ENCODE measurements around the gene BMP8A. TPM values are rescaled to one million over a fixed set of nuclear protein-coding genes. Genes with fewer than 3 reads are reported as not detected.
"Not testable (repeated sequence)": the region's sequence is repeated elsewhere in the genome, so short reads cannot be mapped to it uniquely, and the experiment has no call there.

The BMP8A gene
- polyA plus RNA-seq, 2 donors: not detected

DNA sequence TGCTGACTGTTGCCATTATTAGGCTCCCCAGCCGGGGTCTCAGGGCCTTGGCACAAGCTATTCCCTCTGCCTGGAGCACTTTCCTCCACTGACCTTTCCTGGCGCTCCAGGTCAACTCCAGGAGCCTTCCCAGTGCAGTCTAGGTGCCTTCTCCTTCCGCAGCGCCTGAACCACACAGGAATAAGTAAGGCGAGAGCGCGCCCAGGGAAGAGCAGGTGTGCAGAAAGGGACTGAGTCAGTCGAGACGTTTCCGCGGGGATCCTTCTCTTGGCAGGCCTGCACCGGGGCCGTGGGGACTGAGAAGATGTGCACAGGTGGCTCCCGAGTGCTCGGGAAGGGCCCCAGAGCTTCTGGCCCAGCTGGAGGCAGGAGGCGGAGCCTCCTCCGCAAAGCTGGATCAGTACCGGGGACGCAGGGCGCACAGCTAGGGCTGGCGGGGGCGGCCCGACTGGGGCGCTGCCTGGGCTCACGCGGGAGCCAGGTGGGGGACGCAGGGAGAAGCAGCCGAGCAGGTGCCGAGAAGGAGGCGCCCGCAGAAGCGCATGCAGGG is 765 bp upstream of the BMP8A start:
- Histone ChIP-seq H3K9me3 (ENCODE audit: control insufficient read depth in 2 of 2, insufficient read depth in 1 of 2, low read depth in 1 of 2, low read length in 1 of 2) (no peaks in the 10 kb centered on the region), H3K4me3 (ENCODE audit: low read depth in 1 of 2, low read length in 2 of 2) (peak overlapping the region; percentile 51), H3K27ac (ENCODE audit: low read depth in 2 of 2, low read length in 1 of 2) (no peak overlapping the region), H3K36me3 (ENCODE audit: control insufficient read depth in 2 of 2, insufficient read depth in 2 of 2, low read length in 1 of 2) (peaks cover 0 to under 1% of the 10 kb centered on the region in 2 donors), H3K27me3 (ENCODE audit: control insufficient read depth in 1 of 2, insufficient read depth in 2 of 2, low read length in 2 of 2) (peaks cover 0 to 4% of the 10 kb centered on the region in 2 donors), H3K4me1 (ENCODE audit: control insufficient read depth in 2 of 2, insufficient read depth in 2 of 2, low read length in 1 of 2) (peaks cover 0 to 6% of the 10 kb centered on the region in 2 donors)
- 8 to 16% methylated on average over 32 of the region's 32 CpGs for WGBS, 2 donors

GRCh38 chr1:39492118-39493042 is 944 bp downstream of the BMP8A start:
- not testable (repeated sequence) for H3K27me3 ChIP-seq (ENCODE audit: control insufficient read depth in 1 of 2, insufficient read depth in 2 of 2, low read length in 2 of 2); H3K36me3 ChIP-seq (ENCODE audit: control insufficient read depth in 2 of 2, insufficient read depth in 2 of 2, low read length in 1 of 2); H3K27ac ChIP-seq (ENCODE audit: low read depth in 2 of 2, low read length in 1 of 2); H3K4me1 ChIP-seq (ENCODE audit: control insufficient read depth in 2 of 2, insufficient read depth in 2 of 2, low read length in 1 of 2); H3K9me3 ChIP-seq (ENCODE audit: control insufficient read depth in 2 of 2, insufficient read depth in 1 of 2, low read depth in 1 of 2, low read length in 1 of 2)
- WGBS, 2 donors: 17 to 20% methylated on average over 64 to 67 of the region's 67 CpGs
- peak overlapping the region in 1 of 2 donors; percentile 51 for H3K4me3 ChIP-seq (ENCODE audit: low read depth in 1 of 2, low read length in 2 of 2)

DNA sequence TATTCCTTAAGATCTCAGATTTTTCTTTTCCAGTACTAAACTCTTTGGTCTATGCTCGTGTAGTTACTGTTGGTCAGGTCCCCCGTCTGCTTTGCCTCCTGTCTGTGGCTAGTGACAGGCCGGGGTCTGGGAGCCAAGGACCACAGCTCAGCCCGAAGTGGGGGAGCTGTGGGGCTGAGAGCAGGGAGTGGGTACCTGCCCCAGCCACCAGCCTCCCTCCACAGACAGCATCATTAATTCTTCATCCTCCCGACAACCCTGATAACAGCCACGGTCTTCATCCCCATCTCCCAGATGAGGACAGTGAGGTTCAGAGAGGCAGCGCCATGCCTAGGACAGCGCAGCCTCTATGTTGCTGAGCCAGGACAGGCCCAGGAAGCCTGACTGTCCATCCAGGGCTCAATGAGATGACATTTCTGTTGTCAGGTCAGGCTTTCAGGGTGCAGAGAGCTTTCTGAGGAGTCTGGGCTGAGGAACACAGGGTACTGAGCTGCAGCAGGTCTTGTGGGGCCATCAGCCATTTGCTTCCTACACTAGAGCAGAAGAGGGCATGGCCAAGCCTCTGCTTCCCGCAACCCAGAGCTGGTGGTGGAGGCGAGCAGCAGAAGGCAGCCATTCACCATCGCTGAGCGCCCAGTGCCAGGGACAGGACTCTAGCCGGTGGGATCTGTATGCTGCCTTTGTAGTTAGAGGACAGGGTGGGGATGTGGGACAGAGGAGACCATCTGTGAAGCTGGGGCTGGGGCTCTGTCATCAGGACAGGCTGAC is 1.8 kb downstream of the BMP8A start:
- H3K9me3 ChIP-seq (ENCODE audit: control insufficient read depth in 2 of 2, insufficient read depth in 1 of 2, low read depth in 1 of 2, low read length in 1 of 2); H3K27me3 ChIP-seq (ENCODE audit: control insufficient read depth in 1 of 2, insufficient read depth in 2 of 2, low read length in 2 of 2); H3K27ac ChIP-seq (ENCODE audit: low read depth in 2 of 2, low read length in 1 of 2); H3K36me3 ChIP-seq (ENCODE audit: control insufficient read depth in 2 of 2, insufficient read depth in 2 of 2, low read length in 1 of 2); H3K4me1 ChIP-seq (ENCODE audit: control insufficient read depth in 2 of 2, insufficient read depth in 2 of 2, low read length in 1 of 2); H3K4me3 ChIP-seq (ENCODE audit: low read depth in 1 of 2, low read length in 2 of 2): not testable (repeated sequence)
- 91 to 93% methylated on average over 13 of the region's 13 CpGs for WGBS, 2 donors

GRCh38 chr1:39494671-39495410 is 3.4 kb downstream of the BMP8A start:
- Histone ChIP-seq H3K4me1 (ENCODE audit: control insufficient read depth in 2 of 2, insufficient read depth in 2 of 2, low read length in 1 of 2) (peaks cover 0 to 6% of the 10 kb centered on the region in 2 donors), H3K27me3 (ENCODE audit: control insufficient read depth in 1 of 2, insufficient read depth in 2 of 2, low read length in 2 of 2) (peaks cover 0 to 6% of the 10 kb centered on the region in 2 donors), H3K27ac (ENCODE audit: low read depth in 2 of 2, low read length in 1 of 2) (no peak overlapping the region), H3K36me3 (ENCODE audit: control insufficient read depth in 2 of 2, insufficient read depth in 2 of 2, low read length in 1 of 2) (no peaks in the 10 kb centered on the region), H3K4me3 (ENCODE audit: low read depth in 1 of 2, low read length in 2 of 2) (no peak overlapping the region), H3K9me3 (ENCODE audit: control insufficient read depth in 2 of 2, insufficient read depth in 1 of 2, low read depth in 1 of 2, low read length in 1 of 2) (no peaks in the 10 kb centered on the region)
- WGBS, 2 donors: 88 to 89% methylated on average over 12 to 14 of the region's 14 CpGs

GRCh38 chr1:39496520-39496919 is 5.1 kb downstream of the BMP8A start:
- H3K4me1 ChIP-seq (ENCODE audit: control insufficient read depth in 2 of 2, insufficient read depth in 2 of 2, low read length in 1 of 2); H3K9me3 ChIP-seq (ENCODE audit: control insufficient read depth in 2 of 2, insufficient read depth in 1 of 2, low read depth in 1 of 2, low read length in 1 of 2); H3K27me3 ChIP-seq (ENCODE audit: control insufficient read depth in 1 of 2, insufficient read depth in 2 of 2, low read length in 2 of 2); H3K27ac ChIP-seq (ENCODE audit: low read depth in 2 of 2, low read length in 1 of 2); H3K4me3 ChIP-seq (ENCODE audit: low read depth in 1 of 2, low read length in 2 of 2); H3K36me3 ChIP-seq (ENCODE audit: control insufficient read depth in 2 of 2, insufficient read depth in 2 of 2, low read length in 1 of 2): not testable (repeated sequence)
- 85 to 89% methylated on average over 5 of the region's 5 CpGs for WGBS, 2 donors

- H3K27ac ChIP-seq (ENCODE audit: low read depth in 2 of 2, low read length in 1 of 2): no peak overlapping the region
- H3K9me3 ChIP-seq (ENCODE audit: control insufficient read depth in 2 of 2, insufficient read depth in 1 of 2, low read depth in 1 of 2, low read length in 1 of 2): no peaks in the 10 kb centered on the region
- WGBS, 2 donors: 79 to 84% methylated on average over 5 of the region's 5 CpGs
- peaks cover 0 to 6% of the 10 kb centered on the region in 2 donors for H3K27me3 ChIP-seq (ENCODE audit: control insufficient read depth in 1 of 2, insufficient read depth in 2 of 2, low read length in 2 of 2)
- no peaks in the 10 kb centered on the region for H3K36me3 ChIP-seq (ENCODE audit: control insufficient read depth in 2 of 2, insufficient read depth in 2 of 2, low read length in 1 of 2)
- peaks cover 0 to 3% of the 10 kb centered on the region in 2 donors for H3K4me1 ChIP-seq (ENCODE audit: control insufficient read depth in 2 of 2, insufficient read depth in 2 of 2, low read length in 1 of 2)
- H3K4me3 ChIP-seq (ENCODE audit: low read depth in 1 of 2, low read length in 2 of 2): no peak overlapping the region
These were observed 6.1 kb downstream of the BMP8A start for GRCh38 chr1:39497585-39497984.

DNA sequence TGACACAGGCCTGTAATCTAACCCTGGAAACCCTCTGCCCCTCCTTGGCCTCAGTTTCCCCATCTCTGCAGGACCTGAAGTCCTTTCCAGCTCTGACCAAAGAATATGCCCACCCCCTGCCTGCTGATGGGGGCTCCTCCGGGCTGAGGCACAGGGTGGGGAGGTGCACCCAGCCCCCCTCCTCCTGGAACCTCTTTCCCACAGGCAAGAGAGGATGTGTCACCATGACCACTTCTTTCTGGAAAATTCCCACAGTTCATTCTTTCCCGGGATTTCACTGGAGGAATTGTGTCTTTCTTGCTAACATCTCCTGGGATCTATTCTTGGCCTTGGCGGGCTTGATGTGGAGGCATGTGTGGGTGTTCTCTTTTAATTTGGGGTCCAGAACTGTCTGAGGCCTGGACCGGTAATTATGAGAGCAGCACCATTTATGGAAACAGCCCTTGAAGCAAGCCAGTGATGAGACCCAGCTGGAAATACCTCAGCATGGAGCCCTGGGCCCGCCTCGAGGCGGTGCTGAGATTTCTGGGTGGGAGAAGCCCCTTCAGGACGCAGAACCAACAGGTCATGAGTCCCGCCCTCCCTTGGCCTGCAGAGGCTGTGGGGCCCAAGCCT is 6.8 kb downstream of the BMP8A start:
- not testable (repeated sequence) for H3K4me1 ChIP-seq (ENCODE audit: control insufficient read depth in 2 of 2, insufficient read depth in 2 of 2, low read length in 1 of 2); H3K4me3 ChIP-seq (ENCODE audit: low read depth in 1 of 2, low read length in 2 of 2); H3K27ac ChIP-seq (ENCODE audit: low read depth in 2 of 2, low read length in 1 of 2); H3K36me3 ChIP-seq (ENCODE audit: control insufficient read depth in 2 of 2, insufficient read depth in 2 of 2, low read length in 1 of 2); H3K9me3 ChIP-seq (ENCODE audit: control insufficient read depth in 2 of 2, insufficient read depth in 1 of 2, low read depth in 1 of 2, low read length in 1 of 2); H3K27me3 ChIP-seq (ENCODE audit: control insufficient read depth in 1 of 2, insufficient read depth in 2 of 2, low read length in 2 of 2)
- 76 to 78% methylated on average over 8 to 9 of the region's 9 CpGs for WGBS, 2 donors

GRCh38 chr1:39498821-39499220 is 7.4 kb downstream of the BMP8A start:
- H3K4me1 ChIP-seq (ENCODE audit: control insufficient read depth in 2 of 2, insufficient read depth in 2 of 2, low read length in 1 of 2); H3K4me3 ChIP-seq (ENCODE audit: low read depth in 1 of 2, low read length in 2 of 2); H3K27me3 ChIP-seq (ENCODE audit: control insufficient read depth in 1 of 2, insufficient read depth in 2 of 2, low read length in 2 of 2); H3K9me3 ChIP-seq (ENCODE audit: control insufficient read depth in 2 of 2, insufficient read depth in 1 of 2, low read depth in 1 of 2, low read length in 1 of 2); H3K27ac ChIP-seq (ENCODE audit: low read depth in 2 of 2, low read length in 1 of 2); H3K36me3 ChIP-seq (ENCODE audit: control insufficient read depth in 2 of 2, insufficient read depth in 2 of 2, low read length in 1 of 2): not testable (repeated sequence)
- 91 to 95% methylated on average over 9 to 12 of the region's 15 CpGs for WGBS, 2 donors

DNA sequence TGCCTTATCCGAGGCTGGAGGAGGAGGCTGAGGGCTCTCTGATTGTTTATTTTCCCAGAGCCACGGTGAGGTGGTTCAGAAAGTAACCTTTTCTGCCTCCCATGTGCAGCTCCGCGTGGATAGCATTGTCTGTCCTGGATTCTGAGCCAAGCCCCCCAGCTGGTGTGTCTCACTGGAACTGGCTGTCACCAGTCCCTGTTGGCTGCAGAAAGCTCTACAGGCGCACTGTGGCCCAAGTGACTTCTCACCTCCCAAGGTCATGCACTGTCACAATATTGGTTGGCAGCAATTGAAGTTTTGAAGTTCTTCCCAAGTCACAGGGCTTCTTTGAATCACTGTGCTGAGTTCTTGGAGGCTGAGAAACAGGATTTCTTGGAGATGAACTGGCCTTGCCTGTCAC is 8.2 kb downstream of the BMP8A start:
- Histone ChIP-seq H3K4me3 (ENCODE audit: low read depth in 1 of 2, low read length in 2 of 2) (no peak overlapping the region), H3K27ac (ENCODE audit: low read depth in 2 of 2, low read length in 1 of 2) (no peak overlapping the region), H3K9me3 (ENCODE audit: control insufficient read depth in 2 of 2, insufficient read depth in 1 of 2, low read depth in 1 of 2, low read length in 1 of 2) (no peaks in the 10 kb centered on the region), H3K36me3 (ENCODE audit: control insufficient read depth in 2 of 2, insufficient read depth in 2 of 2, low read length in 1 of 2) (no peaks in the 10 kb centered on the region), H3K27me3 (ENCODE audit: control insufficient read depth in 1 of 2, insufficient read depth in 2 of 2, low read length in 2 of 2) (peaks cover 0 to 2% of the 10 kb centered on the region in 2 donors), H3K4me1 (ENCODE audit: control insufficient read depth in 2 of 2, insufficient read depth in 2 of 2, low read length in 1 of 2) (peaks cover 0 to 3% of the 10 kb centered on the region in 2 donors)
- WGBS, 2 donors: 68 to 77% methylated on average over 5 of the region's 5 CpGs
